ENCODE data around the gene BIN1. TPM values are rescaled to one million over a fixed set of nuclear protein-coding genes. Genes with fewer than 3 reads are reported as not detected.
A peak's percentile ranks its signal among the peaks of the same experiment; 100 is the strongest.

Gene BIN1
- total and polyA plus RNA-seq, 4 experiments from 2014 or later: 99.4 to 163 (median 122) TPM

GRCh38 chr2:127130421-127130820 lies 23.5 kb upstream of the BIN1 start:
- intact Hi-C loops (cut with micrococcal nuclease): no loop called here
- Histone ChIP-seq H3K9me3 (ENCODE audit: control insufficient read depth in 1 of 2, low read length in 2 of 2) (no peaks in the 10 kb centered on the region), H3K36me3 (ENCODE audit: insufficient read depth, low read length) (no peaks in the 10 kb centered on the region), H3K27ac (ENCODE audit: low read depth, low read length) (no peak overlapping the region), H3K4me3 (ENCODE audit: low read length in 2 of 2) (no peak overlapping the region), H3K4me1 (ENCODE audit: insufficient read depth, low read length) (no peaks in the 10 kb centered on the region), H3K27me3 (ENCODE audit: insufficient read depth, low read length) (no peaks in the 10 kb centered on the region)
- H3K27me3 Mint-ChIP-seq: peaks cover 2 to 3% of the 10 kb centered on the region in 2 donors
- POLR2A ChIA-PET (ENCODE audit: partially characterized antibody): no interaction called here
- H3K4me3 Mint-ChIP-seq: no peak overlapping the region
- CTCF ChIA-PET (ENCODE audit: partially characterized antibody): no interaction called here
- H3K4me1 Mint-ChIP-seq: no peaks in the 10 kb centered on the region
- H3K36me3 Mint-ChIP-seq: no peaks in the 10 kb centered on the region
- no peak overlapping the region for H3K27ac Mint-ChIP-seq
- peaks cover 0 to 2% (median 0%) of the 10 kb centered on the region in 8 donors for H3K9me3 Mint-ChIP-seq
- no peak for DNase-seq

GRCh38 chr2:127129937-127130336 lies 23.0 kb upstream of the BIN1 start:
- no peaks in the 10 kb centered on the region for H3K4me1 ChIP-seq (ENCODE audit: insufficient read depth, low read length)
- CTCF ChIA-PET (ENCODE audit: partially characterized antibody): no interaction called here
- H3K4me3 ChIP-seq (ENCODE audit: low read length in 2 of 2): no peak overlapping the region
- H3K27ac ChIP-seq (ENCODE audit: low read depth, low read length): no peak overlapping the region
- Mint-ChIP-seq H3K4me1 (no peaks in the 10 kb centered on the region), H3K9me3 (peaks cover 0 to 2% (median 0%) of the 10 kb centered on the region in 8 donors), H3K4me3 (no peak overlapping the region), H3K36me3 (no peaks in the 10 kb centered on the region), H3K27ac (no peak overlapping the region), H3K27me3 (peaks cover 2 to 3% of the 10 kb centered on the region in 2 donors)
- no peaks in the 10 kb centered on the region for H3K27me3 ChIP-seq (ENCODE audit: insufficient read depth, low read length)
- H3K36me3 ChIP-seq (ENCODE audit: insufficient read depth, low read length): no peaks in the 10 kb centered on the region
- intact Hi-C loops (cut with micrococcal nuclease): no loop called here
- DNase-seq: no peak
- no peaks in the 10 kb centered on the region for H3K9me3 ChIP-seq (ENCODE audit: control insufficient read depth in 1 of 2, low read length in 2 of 2)
- POLR2A ChIA-PET (ENCODE audit: partially characterized antibody): no interaction called here

- H3K9me3 ChIP-seq (ENCODE audit: control insufficient read depth in 1 of 2, low read length in 2 of 2): no peaks in the 10 kb centered on the region
- Mint-ChIP-seq H3K4me3 (peak overlapping the region in 1 of 8 donors; percentile 1), H3K27me3 (peaks cover 0 to 2% of the 10 kb centered on the region in 2 donors), H3K27ac (no peak overlapping the region), H3K9me3 (peaks cover 0 to 2% (median 0%) of the 10 kb centered on the region in 8 donors), H3K36me3 (no peaks in the 10 kb centered on the region), H3K4me1 (no peaks in the 10 kb centered on the region)
- DNase-seq: no peak
- intact Hi-C loops (cut with micrococcal nuclease): no loop called here
- H3K27ac ChIP-seq (ENCODE audit: low read depth, low read length): no peak overlapping the region
- no peak overlapping the region for H3K4me3 ChIP-seq (ENCODE audit: low read length in 2 of 2)
- H3K36me3 ChIP-seq (ENCODE audit: insufficient read depth, low read length): no peaks in the 10 kb centered on the region
- ChIA-PET CTCF (ENCODE audit: partially characterized antibody) (interaction anchor here (2.0 kb wide), 1 partner anchor 61 kb away, joined by 4 read pairs; no protein-coding TSS in a partner anchor), POLR2A (ENCODE audit: partially characterized antibody) (no interaction called here)
- H3K4me1 ChIP-seq (ENCODE audit: insufficient read depth, low read length): no peaks in the 10 kb centered on the region
- no peaks in the 10 kb centered on the region for H3K27me3 ChIP-seq (ENCODE audit: insufficient read depth, low read length)
Observed at GRCh38 chr2:127128445-127128904, 21.5 kb upstream of the BIN1 start.

- DNase-seq: no peak
- Histone ChIP-seq H3K4me1 (ENCODE audit: insufficient read depth, low read length) (no peaks in the 10 kb centered on the region), H3K4me3 (ENCODE audit: low read length in 2 of 2) (no peak overlapping the region), H3K27ac (ENCODE audit: low read depth, low read length) (no peak overlapping the region), H3K36me3 (ENCODE audit: insufficient read depth, low read length) (no peaks in the 10 kb centered on the region), H3K9me3 (ENCODE audit: control insufficient read depth in 1 of 2, low read length in 2 of 2) (no peaks in the 10 kb centered on the region), H3K27me3 (ENCODE audit: insufficient read depth, low read length) (no peaks in the 10 kb centered on the region)
- no peak overlapping the region for H3K4me3 Mint-ChIP-seq
- peaks cover 0 to 2% of the 10 kb centered on the region in 2 donors for H3K27me3 Mint-ChIP-seq
- H3K9me3 Mint-ChIP-seq: no peaks in the 10 kb centered on the region
- no peaks in the 10 kb centered on the region for H3K4me1 Mint-ChIP-seq
- ChIA-PET POLR2A (ENCODE audit: partially characterized antibody) (no interaction called here), CTCF (ENCODE audit: partially characterized antibody) (no interaction called here)
- no peaks in the 10 kb centered on the region for H3K36me3 Mint-ChIP-seq
- H3K27ac Mint-ChIP-seq: no peak overlapping the region
- intact Hi-C loops (cut with micrococcal nuclease): no loop called here
Observed at GRCh38 chr2:127125821-127126220, 18.9 kb upstream of the BIN1 start.

- Histone ChIP-seq H3K27ac (ENCODE audit: low read depth, low read length) (no peak overlapping the region), H3K36me3 (ENCODE audit: insufficient read depth, low read length) (no peaks in the 10 kb centered on the region), H3K4me3 (ENCODE audit: low read length in 2 of 2) (no peak overlapping the region), H3K4me1 (ENCODE audit: insufficient read depth, low read length) (no peaks in the 10 kb centered on the region), H3K27me3 (ENCODE audit: insufficient read depth, low read length) (no peaks in the 10 kb centered on the region), H3K9me3 (ENCODE audit: control insufficient read depth in 1 of 2, low read length in 2 of 2) (no peaks in the 10 kb centered on the region)
- Mint-ChIP-seq H3K9me3 (no peaks in the 10 kb centered on the region), H3K36me3 (no peaks in the 10 kb centered on the region), H3K27ac (no peak overlapping the region), H3K4me1 (no peaks in the 10 kb centered on the region), H3K27me3 (no peaks in the 10 kb centered on the region), H3K4me3 (no peak overlapping the region)
- ChIA-PET POLR2A (ENCODE audit: partially characterized antibody) (no interaction called here), CTCF (ENCODE audit: partially characterized antibody) (no interaction called here)
- intact Hi-C loops (cut with micrococcal nuclease): no loop called here
- no peak for DNase-seq
Observed at GRCh38 chr2:127124426-127124825, 17.5 kb upstream of the BIN1 start.

GRCh38 chr2:127122361-127123027 lies 15.5 kb upstream of the BIN1 start:
- no peaks in the 10 kb centered on the region for H3K36me3 Mint-ChIP-seq
- H3K27ac Mint-ChIP-seq: peak overlapping the region in 1 of 7 donors; percentile 53
- intact Hi-C loops (cut with micrococcal nuclease): no loop called here

GRCh38 chr2:127121776-127122176 lies 14.8 kb upstream of the BIN1 start:
- Histone ChIP-seq H3K4me3 (ENCODE audit: low read length in 2 of 2) (no peak overlapping the region), H3K4me1 (ENCODE audit: insufficient read depth, low read length) (no peaks in the 10 kb centered on the region), H3K9me3 (ENCODE audit: control insufficient read depth in 1 of 2, low read length in 2 of 2) (no peaks in the 10 kb centered on the region), H3K27me3 (ENCODE audit: insufficient read depth, low read length) (no peaks in the 10 kb centered on the region), H3K36me3 (ENCODE audit: insufficient read depth, low read length) (no peaks in the 10 kb centered on the region), H3K27ac (ENCODE audit: low read depth, low read length) (no peak overlapping the region)
- ChIA-PET POLR2A (ENCODE audit: partially characterized antibody) (no interaction called here), CTCF (ENCODE audit: partially characterized antibody) (no interaction called here)
- Mint-ChIP-seq H3K9me3 (no peaks in the 10 kb centered on the region), H3K4me3 (no peak overlapping the region), H3K27ac (no peak overlapping the region), H3K36me3 (no peaks in the 10 kb centered on the region), H3K4me1 (no peaks in the 10 kb centered on the region), H3K27me3 (no peaks in the 10 kb centered on the region)
- no peak for DNase-seq
- intact Hi-C loops (cut with micrococcal nuclease): no loop called here

More at GRCh38 chr2:127122361-127123027, 15.5 kb upstream of the BIN1 start:
- H3K27me3 ChIP-seq (ENCODE audit: insufficient read depth, low read length): no peaks in the 10 kb centered on the region
- no peaks in the 10 kb centered on the region for H3K4me1 Mint-ChIP-seq
- H3K9me3 ChIP-seq (ENCODE audit: control insufficient read depth in 1 of 2, low read length in 2 of 2): no peaks in the 10 kb centered on the region
- no peak overlapping the region for H3K27ac ChIP-seq (ENCODE audit: low read depth, low read length)
- no peak for DNase-seq
- CTCF ChIA-PET (ENCODE audit: partially characterized antibody): no interaction called here
- POLR2A ChIA-PET (ENCODE audit: partially characterized antibody): no interaction called here
- H3K9me3 Mint-ChIP-seq: no peaks in the 10 kb centered on the region
- no peaks in the 10 kb centered on the region for H3K36me3 ChIP-seq (ENCODE audit: insufficient read depth, low read length)
- no peaks in the 10 kb centered on the region for H3K4me1 ChIP-seq (ENCODE audit: insufficient read depth, low read length)
- H3K4me3 Mint-ChIP-seq: no peak overlapping the region
- H3K27me3 Mint-ChIP-seq: no peaks in the 10 kb centered on the region
- H3K4me3 ChIP-seq (ENCODE audit: low read length in 2 of 2): no peak overlapping the region
